Mucosa of descending colon (tissue), 3 donors: Measurements from ENCODE around the gene LMBR1L. TPM values are rescaled to one million over a fixed set of nuclear protein-coding genes. Genes with fewer than 3 reads are reported as not detected.

Experiments
- ATAC-seq: fragments of 200-7000 bp; cut with Tn5 transposase; one replicate; pipeline ENCODE4 v1.9.1; 2020; ENCODE audit warnings: mild to moderate bottlenecking, moderate library complexity
- DNase-seq, 3 donors: peaks; one replicate each; pipeline ENCODE4 v3.0.0-alpha.2; 2020
- H3K36me3 ChIP-seq: fragments of 200-600 bp; one replicate; pipeline ENCODE4 v1.8.0; 2021; ENCODE audit warnings: low read depth, mild to moderate bottlenecking
- H3K4me1 ChIP-seq: fragments of 200-600 bp; one replicate; pipeline ENCODE4 v1.8.0; 2021; ENCODE audit warnings: low read depth, mild to moderate bottlenecking
- H3K4me3 ChIP-seq: fragments of 200-600 bp; one replicate; pipeline ENCODE4 v1.8.0; 2021; ENCODE audit warnings: mild to moderate bottlenecking
- H3K9me3 ChIP-seq: fragments of 200-600 bp; one replicate; pipeline ENCODE4 v1.8.0; 2021; ENCODE audit warnings: mild to moderate bottlenecking
- CTCF ChIP-seq: fragments of 200-600 bp; IDR thresholded peaks from one replicate; pipeline ENCODE4 v1.8.0; 2022; ENCODE audit warnings: antibody characterized with exemption, mild to moderate bottlenecking
- intact Hi-C, 2 donors: fragments of 100-400 bp; cut with DNase I in 1 of 2; cut with micrococcal nuclease in 1 of 2; formaldehyde crosslinking; loops; one replicate each; pipeline versions ENCODE4 v1.11.0 to v1.11.1; 2022; cut with DNase I, micrococcal nuclease
- total RNA-seq, 3 donors: library from RNA; stranded (reverse); fragmentation: NEBNext Ultra II Directional in 2 of 3; extraction: Animal tissue kit (Norgen Biotek cat#: 25700) in 2 of 3; gene quantifications; one replicate each; pipeline versions ENCODE4 v1.2.1 to v1.2.4, GENCODE V29; 2021 to 2023
- donor health status: DM: no; HTN: no; CAD: no; lungs with moderate emphysema.
- donor health status: DM: no; HTN: no; CAD: no.
- donor health status: DM: no; HTN: yes; CAD: no.

The LMBR1L gene
- total RNA-seq, 3 donors from 2014 or later, result 46.1 to 77.4 (median 68.1) TPM

GRCh38 chr12:49093792-49094159 lies 16.9 kb downstream of the LMBR1L start:
- no peaks in the 10 kb centered on the region for H3K36me3 ChIP-seq
- TF ChIP-seq CTCF, result no peak
- H3K4me3 ChIP-seq, result no peak overlapping the region
- intact Hi-C loops, result no loop called here
- DNase-seq (no peak), ATAC-seq (no peak)
- H3K9me3 ChIP-seq, result no peaks in the 10 kb centered on the region
- H3K4me1 ChIP-seq, result peaks cover 32% of the 10 kb centered on the region

DNA sequence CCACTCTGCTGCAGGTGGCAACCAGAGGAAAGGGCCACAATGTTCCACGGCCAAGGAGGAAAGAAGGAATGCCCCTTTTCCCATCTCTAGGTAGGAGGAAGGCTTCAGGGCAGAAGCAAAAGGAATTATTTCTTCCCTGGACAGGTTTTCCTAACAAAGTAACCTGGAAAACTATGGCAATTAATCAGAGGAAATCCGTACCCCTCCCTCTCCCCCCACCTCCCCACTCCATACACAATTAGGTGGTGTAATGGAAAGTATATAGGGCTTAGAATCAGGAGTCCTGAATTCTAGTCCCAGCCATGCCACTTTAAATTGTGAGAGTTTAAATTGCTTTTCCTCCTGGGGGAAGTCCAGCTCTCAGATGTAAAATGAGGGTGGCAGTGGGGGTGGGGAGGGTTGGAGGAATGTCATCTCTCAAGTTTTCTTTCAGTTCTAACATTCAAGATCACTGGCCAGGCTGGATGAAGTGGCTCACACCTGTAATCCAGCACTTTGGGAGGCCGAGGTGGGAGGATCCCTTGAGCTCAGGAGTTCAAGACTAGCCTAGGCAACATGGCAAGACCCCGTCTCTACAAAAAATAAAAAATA lies 17.7 kb downstream of the LMBR1L start:
- H3K4me3 ChIP-seq, result no peak overlapping the region
- intact Hi-C loops, result no loop called here
- no peaks in the 10 kb centered on the region for H3K36me3 ChIP-seq
- peaks cover 36% of the 10 kb centered on the region for H3K4me1 ChIP-seq
- TF ChIP-seq CTCF, result no peak
- ATAC-seq (no peak), DNase-seq (no peak)
- H3K9me3 ChIP-seq, result no peaks in the 10 kb centered on the region

- peak; percentile 18 for ATAC-seq
- H3K9me3 ChIP-seq, result no peaks in the 10 kb centered on the region
- no peaks in the 10 kb centered on the region for H3K36me3 ChIP-seq
- H3K4me1 ChIP-seq, result peaks cover 36% of the 10 kb centered on the region
- H3K4me3 ChIP-seq, result no peak overlapping the region
- TF ChIP-seq CTCF, result no peak
- intact Hi-C loops, result no loop called here
- DNase-seq, result peak in 1 of 3 donors; percentile 34
Observed at GRCh38 chr12:49092086-49092815, 18.4 kb downstream of the LMBR1L start.

- no peak overlapping the region for H3K4me3 ChIP-seq
- intact Hi-C loops, result no loop called here
- DNase-seq, result no peak
- TF ChIP-seq CTCF, result no peak
- H3K4me1 ChIP-seq, result peaks cover 36% of the 10 kb centered on the region
- no peak for ATAC-seq
- no peaks in the 10 kb centered on the region for H3K36me3 ChIP-seq
- no peaks in the 10 kb centered on the region for H3K9me3 ChIP-seq
Observed at GRCh38 chr12:49091836-49092085, 18.9 kb downstream of the LMBR1L start.

DNA sequence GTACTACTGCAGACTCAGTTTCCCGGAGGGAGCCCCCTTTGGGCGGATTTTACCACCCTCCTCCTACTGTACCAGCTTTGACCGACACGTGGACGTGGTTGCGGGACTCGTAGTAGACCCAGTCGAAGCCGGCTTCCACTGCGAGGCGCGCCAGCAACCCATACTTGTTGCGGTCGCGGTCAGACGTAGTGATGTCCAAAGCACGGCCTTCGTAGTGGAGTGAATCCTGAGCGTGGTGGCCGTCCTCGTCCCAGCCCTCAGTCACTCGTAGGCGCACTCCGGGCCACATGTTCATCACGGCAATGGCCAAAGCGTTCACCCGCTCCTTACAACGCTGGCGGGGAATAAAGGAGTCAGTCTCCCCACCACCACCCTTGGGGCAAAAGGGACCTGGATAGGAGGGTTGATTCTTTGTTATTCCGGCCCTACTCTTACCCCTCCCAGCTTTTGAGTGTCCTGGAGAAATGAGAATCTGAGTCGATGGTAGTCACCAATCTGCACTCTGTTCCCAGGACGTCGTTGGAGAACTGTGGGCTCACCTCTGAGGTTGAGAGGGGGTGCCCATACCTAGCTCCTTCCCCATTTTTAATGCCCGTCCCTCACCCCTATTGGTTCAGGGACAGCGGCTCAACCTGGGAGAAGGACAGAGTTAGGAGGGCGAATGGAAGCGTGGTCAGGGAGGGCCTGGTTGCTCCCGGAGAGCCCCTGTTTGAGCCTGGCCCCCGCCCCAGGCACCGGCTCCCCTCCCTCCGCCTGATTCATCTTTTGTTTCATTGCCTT lies 19.4 kb downstream of the LMBR1L start:
- Histone ChIP-seq H3K4me1 (peaks cover 36% of the 10 kb centered on the region), H3K4me3 (no peak overlapping the region), H3K36me3 (no peaks in the 10 kb centered on the region), H3K9me3 (no peaks in the 10 kb centered on the region)
- ATAC-seq, result no peak
- no peak for TF ChIP-seq CTCF
- DNase-seq, result no peak
- intact Hi-C loops, result no loop called here
